Measurements from ENCODE around the gene DDR2.

DDR2 gene

DNA sequence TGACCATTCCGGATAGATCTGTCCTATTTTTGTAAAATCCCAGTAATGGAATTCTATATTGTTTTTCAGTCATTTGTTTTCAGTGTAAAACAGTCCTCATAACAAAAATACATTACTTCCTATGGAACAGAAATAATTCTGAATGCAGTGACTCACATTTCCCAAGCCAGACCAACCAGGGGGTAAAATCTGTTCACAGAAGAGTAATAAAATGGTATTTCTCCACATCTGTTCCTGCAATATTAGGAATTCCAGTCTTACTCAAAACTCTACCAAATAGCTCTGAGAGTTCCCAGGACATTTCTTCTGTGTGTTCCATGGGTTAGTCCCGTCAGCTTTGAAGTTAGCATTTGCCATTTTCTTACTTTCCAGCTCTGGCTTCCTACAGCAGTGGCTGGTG, 2.6 kb upstream of the DDR2 start:
- peak; percentile 94 for DNase-seq

DNA sequence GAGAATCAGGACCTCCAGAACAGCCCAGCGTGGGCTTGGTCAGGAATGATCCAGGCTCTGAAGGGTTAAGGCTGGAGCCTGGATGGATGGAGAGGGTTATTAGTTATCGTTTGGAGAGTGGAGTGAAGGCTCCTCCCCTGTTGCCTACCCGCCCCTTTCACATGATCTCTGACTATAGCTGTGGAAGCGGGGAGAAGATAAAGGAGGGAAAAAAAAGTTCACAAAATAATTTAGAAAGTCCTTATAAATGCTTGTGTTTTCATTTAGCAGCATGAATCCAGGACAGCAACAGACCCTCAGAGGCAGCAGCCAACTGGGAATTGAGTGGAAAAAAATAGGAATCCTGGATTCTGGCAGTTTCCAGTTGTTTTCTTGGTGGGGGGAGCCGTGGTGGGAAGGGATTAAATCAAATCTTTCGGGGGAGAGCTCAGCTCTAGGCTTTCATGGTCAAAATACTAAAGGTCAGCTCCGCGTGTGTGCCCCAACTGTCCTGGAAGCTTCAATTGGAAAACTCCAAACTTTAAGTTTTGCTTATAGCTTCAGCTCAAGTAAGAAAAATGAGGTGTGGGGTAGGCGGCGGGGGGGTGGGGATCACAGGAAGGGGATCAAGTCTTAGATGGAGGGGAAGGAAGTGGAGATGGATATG, 595 bp upstream of the DDR2 start:
- DNase-seq: peak; percentile 83

DNA sequence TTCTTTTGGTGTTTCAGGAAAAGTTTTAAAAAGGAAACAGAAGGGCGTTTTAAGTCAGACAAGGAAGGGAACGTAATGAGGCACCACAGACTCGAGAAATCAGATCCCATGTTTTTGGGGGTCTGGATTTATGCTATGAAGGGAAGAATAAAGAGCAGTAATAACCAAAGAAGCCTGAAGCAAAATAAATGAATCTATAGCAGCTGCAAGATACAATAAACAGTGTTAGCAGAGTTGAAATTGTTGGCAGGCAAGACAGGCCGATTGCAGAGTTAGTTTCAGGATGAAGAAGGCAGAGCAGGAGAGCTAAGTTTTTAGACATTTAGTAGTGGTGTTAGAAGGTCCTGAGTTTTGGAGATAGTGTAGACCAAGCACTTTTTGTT, 425 bp downstream of the DDR2 start:
- peak; percentile 39 for DNase-seq

DNA sequence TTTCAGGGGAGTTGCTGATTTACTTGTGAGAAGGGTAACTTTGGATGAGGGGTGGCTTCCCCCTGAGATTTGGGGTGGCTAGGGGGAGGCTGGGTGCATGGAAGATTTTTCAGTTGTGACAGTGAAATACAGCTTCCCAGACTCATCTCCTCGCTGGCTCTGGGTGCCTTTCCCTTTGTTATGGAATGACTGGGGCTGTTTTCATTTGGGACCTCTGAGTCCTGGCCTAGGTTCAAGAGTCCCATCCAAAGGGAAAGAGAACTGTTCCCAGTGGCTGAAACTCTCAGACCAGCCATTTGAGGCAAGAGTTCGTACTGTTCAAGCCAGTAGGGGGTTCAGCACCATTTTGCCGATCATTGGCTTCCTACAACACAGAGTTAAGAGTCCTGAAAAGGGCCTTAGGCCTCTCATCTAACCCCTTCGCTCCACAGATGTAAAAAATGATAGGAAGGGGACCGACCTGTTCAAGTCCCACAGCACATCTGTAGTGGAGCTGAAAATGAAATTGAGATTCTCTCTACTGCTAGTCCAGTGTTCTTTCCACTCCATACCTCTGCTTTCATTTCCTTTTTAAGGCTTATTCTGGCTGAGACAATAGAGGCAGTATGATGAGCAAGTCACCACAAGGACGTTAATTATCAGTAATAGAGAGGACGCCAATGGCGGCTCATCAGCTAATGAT, 958 bp downstream of the DDR2 start:
- peak; percentile 79 for DNase-seq

DNA sequence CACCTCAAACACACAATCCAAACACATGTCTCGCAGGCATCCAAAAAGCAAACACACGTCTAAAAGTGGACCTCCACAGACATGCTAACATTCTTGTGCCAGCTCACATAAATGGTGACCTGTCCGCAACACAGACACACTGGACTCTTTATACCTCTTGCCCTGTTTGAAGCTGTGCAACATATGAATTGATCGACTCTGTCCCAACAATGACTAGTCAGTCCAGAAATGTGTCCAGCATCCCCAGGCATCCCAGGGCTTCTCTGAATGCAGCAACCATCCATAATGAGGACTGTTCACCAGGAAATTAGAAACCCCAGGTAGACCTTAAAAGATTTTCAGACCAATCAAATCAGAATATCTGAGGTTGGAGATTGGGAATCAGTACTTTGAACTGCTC, 3.2 kb downstream of the DDR2 start:
- peak; percentile 21 for DNase-seq

DNA sequence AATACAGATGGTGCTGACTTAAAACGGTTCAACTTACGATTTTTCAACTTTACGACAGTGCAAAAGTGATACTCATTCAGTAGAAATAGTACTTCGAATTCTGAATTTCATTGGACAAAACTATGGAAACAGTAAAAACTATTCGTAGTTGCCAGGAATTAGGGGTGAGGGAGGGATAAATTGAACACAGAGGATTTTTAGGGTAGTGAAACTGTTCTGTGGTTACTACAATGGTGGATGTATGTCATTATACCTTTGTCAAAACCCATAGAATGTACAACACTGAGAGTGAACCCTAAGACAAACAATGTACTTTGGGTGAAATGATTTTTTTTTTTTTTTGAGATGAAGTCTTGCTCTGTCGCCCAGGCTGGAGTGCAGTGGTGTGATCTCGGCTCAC, 7.5 kb downstream of the DDR2 start:
- DNase-seq: no peak

DNA sequence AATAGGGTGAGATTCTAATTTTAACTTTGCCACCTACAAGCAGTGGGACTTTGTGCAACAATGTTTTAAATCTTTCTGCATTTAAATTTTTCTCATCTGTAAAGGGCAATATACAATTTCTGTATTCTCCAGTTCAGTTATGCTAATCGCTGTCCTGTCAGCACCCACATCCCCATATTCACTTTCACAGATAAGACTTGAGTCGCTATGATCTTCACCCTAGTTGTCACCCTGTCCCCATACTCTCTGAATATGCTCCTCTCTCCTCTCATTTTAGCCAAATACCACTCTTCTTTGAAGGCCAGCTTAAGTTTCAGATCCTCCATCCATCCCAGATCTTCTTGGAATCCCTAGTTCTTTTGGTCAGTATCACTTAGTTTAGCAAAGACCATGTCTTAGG, 8.8 kb downstream of the DDR2 start:
- no peak for DNase-seq

DNA sequence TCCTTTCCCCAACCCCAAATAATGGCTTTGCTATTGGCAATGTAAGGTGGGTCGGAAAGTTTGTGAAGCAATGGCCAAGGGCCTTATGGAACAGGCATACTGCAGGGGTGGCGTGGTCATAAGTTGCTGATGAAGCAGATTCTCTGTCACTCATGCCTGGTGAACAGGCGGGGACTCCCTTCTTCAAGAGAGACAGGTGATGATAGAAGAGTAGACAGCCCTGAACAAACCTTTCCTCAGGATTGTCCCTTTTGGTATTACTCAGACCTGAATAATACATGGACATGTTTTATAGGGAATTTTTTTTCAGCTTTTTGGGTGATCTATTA, 12.7 kb downstream of the DDR2 start:
- no peak for DNase-seq

DNA sequence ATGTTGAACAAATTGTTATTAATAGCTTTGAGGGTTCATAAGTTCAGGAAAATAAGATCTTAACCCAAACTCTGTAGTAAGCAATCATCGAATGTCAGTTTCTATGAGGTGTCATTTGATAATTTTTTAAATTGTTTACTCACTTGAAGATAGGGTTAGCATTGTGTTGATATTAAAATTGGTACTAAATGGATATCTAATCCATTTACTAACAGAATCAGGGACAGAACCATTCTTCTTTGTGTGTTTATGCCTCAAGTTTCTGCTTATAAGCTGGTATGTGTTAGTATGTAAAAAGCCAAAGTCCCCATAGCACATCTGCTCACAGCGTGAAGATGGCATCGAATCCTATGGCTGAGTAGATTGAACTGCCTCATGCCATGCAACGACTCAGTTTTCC, 13.4 kb downstream of the DDR2 start:
- DNase-seq: no peak

DNA sequence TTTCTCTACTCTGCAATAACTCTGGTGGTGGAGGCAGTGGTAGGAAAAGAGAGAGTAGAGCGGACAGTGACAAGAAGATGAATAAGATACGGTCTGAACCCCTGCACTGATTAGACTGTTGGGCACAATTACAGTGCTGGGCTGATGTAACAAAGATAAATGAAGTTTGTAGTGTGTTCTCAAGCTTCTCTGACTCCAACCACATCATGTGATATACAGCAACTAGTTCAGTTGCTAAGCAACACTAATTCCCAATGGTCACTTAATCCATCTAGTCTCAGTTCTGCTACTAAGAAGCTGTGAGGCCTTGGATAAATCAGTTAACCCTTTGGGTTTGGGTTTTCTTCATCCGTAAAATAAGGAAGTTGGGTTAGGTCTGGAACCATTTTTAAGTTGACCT, 17.3 kb downstream of the DDR2 start:
- no peak for DNase-seq

DNA sequence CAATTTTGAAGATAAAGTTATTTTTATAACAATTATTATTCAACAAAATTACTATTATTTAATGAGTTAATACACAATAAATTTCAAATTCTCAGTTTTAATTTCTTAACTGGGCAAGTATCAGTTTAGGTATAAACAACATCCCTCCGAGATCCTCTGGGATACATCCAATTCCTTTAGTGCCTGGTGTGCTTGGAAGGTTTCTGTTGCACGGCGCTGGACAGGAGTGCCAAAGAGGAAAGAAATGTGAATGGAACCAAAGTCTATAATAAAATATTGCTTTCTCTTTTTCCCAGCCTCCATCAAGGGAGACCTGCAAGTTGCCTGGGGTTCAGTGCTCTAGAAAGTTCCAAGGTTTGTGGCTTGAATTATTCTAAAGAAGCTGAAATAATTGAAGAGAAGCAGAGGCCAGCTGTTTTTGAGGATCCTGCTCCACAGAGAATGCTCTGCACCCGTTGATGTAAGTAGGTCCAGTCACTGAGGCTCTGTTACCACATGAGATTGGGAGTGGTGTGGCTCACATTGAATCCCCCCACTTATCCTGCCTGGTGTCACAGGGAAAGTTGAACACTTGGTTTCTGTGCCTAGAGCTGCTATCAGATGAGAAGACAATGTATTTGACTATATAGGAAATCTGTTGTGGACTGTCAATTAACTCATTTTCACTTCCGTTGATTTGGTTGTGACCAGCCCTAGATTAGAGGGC, 22.8 kb downstream of the DDR2 start:
- no peak for DNase-seq

DNA sequence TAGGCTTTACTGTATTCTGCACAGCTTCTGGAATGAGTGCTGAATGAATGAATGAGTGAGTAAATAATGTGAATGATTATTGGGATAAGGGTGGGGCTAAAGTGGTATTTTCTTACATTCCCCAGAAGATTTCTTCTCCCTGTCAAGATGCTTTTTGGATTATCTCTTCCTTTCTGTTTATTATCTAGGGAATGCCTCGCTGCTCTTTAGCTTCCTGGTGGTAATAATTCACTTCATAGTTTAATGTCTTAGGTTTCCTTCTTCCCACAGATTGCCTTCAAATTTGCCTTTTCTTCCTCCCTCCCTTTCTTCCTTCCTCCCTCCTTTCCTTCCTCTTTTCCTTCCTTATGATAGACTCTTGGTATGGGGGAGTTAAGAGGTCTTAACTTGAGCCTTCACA, 24.0 kb downstream of the DDR2 start:
- no peak for DNase-seq

DNA sequence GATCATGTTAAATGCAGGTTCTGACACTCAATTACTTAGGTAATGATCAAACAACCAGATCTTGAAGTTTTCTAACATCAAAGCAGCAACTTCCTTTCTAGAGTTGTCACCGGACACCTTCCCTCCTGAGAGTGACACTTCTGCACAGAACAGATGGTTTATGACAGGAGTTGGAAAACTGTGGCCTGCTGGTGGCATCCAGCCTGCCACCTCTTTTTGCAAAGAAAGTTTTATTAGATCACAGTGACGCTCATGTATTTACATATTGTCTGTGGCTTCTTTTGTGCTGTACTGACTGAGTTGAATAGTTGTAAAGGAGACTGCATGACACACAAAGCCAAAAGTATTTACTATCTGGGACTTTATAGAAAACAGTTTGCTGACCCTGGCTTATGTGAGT, 28.3 kb downstream of the DDR2 start:
- peak; percentile 37 for DNase-seq

DNA sequence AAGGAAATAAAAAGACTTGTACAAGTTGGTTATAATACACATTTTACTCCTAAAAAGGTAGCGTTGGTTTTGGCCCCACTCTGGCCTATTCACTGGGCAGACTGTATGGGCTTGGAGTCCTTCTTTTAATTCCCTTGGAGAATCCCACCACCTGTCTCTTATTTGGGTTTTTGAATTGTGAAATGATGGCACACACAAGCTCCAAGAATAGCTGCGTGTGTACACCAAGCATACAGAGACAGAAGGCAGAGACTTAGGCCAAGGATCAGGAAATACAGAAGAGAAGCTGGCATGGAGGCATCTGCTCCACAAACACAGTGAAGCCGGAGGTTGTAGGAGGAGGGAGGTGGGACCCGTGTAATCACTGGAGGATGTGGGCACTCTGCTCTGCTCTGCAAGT, 29.1 kb downstream of the DDR2 start:
- no peak for DNase-seq

DNA sequence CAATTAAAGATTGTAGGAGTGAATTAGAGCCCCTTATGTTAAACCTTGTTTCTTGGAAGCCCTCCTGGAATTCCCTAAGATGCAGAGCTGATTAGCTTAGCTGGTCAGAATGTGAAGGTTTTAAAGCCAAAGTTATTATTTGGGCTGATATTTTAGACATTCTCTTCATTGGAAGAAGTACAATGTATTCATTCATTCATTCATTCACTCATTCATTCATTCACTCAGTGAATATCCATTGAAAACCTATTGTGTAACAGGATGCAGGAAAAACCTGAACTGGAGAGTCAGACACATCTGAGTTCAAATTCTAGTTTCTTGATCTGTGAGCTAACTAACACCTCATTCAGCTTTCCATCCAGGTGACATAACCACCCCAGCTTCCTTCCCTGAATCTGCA, 29.7 kb downstream of the DDR2 start:
- DNase-seq: no peak

DNA sequence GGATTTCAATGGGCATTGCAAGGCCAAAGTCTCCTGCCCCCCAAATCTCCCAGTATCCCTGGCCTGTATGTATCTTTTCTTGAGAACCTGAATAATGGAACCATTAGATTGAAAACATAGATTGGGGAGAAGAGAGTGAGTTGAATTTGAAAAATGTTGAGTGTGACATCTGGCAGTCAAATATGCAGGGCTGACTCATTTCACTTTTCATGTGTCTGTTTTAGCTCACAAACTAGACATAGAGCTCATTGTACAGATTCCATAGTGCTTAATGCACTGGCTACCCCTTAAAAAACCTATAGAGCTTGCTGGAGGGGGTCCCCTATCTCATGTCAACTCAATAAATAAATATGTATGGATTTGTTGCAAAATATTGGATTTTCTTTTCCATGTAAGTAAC, 30.8 kb downstream of the DDR2 start:
- peak; percentile 83 for DNase-seq

DNA sequence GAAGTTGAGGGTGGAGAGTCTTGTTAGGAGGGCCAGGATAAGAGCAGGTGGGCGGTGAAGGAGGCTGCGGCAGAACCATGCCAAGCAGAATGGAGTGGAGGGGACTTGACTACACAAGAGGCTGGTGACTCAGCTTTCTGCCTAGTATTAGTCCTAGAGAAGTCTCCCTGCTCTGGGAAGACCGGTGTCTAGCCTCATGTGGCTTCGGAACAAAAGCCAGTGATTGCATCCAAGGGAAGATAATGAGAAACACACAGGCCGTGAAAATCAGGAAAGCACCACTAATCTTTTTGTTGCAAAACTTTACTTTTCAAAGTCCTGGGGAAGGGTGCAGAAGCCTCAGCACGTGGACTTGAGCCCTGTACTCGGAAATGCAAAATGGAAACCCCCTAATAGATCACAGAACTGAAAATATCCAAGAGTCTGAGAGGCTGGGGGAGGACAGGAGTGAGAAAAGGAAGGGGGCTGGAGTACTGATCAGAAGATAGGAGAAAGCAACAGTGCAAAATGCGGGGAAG, 31.4 kb downstream of the DDR2 start:
- DNase-seq: peak; percentile 87

DNA sequence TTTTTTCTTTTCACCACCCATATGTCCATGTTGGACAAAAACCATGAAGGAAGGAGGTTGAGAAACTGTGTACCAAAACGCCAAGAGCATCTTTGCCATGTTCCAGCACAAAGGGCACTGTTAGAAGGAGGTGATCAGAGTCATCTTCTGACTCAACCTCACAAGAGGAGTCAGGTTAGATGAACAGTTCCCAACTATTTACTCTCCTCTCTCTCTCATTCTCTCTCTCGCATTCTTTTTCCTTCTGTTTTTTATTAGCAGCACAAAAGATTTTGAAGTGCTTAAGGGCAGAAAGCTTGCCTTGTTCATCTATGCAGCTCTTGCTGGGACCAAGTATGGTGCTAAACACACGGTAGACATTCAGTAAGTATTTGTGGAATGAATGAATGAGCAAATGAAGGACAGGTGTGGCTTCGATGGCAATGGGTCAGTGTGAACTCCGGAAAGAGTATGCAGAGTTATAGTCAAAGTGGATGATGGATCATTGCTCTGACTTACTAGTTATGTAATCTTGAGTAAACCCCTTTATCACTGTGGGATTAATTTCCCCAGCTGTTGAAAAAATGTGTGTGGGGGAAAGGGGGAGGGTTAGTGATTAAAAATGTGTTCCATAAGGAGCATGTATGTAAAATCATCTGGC, 33.9 kb downstream of the DDR2 start:
- peak; percentile 36 for DNase-seq

DNA sequence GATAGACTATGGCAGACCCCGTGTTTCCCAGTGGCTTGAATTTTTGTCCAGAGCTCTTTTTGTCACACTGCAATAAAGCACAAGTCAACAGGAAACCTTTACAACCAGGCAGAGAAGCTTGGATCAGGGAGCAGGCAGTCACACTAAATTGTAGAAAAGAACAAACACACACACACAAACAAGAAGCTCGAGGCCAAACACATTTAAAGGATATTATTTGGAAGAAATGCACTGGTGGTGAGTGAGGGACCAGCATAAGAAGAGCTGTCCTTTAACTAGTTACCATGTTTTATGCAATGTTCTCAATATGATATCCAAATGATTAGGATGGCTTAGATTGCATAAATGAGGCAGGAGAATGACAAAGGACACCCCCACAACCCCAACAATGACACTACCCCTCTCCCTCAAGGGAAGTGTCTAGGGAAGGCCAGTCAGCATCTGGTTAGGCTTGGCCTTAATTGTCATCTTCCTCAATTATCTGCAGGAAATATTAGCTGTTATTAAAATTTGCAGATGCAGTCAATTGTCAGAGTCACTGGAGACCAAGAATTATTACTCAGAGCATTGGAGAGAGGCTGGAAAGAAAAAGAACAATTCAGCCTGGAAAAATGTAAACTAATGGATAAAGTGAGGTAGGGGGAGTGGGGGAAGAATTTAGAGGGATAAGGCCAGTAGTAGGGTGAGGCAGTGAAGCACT, 35.3 kb downstream of the DDR2 start:
- DNase-seq: no peak

DNA sequence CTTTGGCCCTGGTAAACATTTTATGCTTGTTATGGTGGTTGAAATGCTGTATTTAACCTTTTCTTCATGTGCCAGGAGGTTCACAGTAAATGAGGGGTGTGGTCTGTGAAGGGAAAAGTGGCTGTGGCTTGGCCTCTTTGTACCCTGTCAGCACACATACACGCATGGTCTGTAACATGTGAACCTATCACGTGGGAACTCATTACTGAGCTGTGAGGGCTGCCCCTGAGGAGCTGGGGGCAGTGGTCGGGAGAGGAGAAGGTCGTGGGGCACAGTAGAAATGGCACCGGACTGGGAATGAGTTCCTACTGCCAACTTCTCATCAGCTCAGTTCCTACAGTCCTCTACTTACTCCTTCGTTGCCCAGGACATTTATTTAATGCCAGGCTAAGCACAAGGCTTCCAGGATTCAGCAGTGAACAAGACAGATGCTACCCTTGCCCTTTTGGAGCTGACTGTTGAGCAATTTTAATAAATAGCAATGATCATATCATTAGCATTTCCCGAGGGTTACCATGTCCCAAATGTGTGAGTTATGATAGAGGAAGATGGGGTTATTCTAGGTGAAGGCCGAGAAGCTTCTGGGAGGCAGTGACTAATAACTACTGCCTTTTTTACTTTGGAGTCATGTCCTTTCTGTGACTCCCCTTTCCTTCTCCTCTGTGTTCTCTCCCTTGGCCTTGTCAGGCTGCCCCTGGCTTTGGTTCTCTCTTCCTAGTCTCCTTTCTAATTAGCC, 38.8 kb downstream of the DDR2 start:
- peak; percentile 87 for DNase-seq

DNA sequence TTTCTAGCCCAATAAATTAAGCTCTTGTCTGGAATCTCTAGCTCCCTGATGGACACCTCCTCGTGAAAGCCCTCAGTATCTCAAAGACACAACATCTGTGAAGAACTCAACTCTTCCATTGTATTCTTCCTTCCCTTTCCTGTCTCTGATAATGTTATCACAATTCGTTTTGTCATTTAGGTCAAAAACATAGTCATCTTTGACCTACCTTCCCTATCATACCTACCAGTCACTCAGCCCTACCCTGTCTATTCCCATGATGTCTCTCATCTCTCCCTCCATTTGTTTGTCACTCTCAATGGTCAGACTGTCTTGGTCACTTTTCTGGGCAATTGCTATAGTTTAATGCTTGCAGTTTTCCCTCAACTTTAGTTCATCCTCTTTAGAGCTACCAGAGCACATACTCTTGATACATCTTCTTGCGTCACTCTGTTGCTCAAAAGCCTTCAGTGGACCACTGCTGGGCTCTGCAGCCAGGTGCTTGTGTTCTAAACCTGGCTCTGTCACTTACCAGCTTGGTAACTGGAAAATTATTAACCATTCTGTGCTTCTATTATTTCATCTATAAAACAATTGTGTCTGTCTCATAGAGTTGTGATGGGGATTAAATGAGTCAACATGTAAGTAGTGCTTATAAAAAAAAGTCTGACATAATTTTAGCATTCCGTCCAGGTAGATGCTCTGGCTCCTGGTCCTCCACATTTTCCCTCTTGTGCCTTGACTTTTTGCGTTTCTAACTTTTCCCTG, 39.6 kb downstream of the DDR2 start:
- DNase-seq: no peak

All from fibroblast of skin of back (primary cell).